GM12892 (cell line): ENCODE results near the gene LRRFIP2.

Source experiments
- POLR2A ChIP-seq: IDR thresholded peaks from 2 replicates; pipeline ENCODE4 v1.6.1; 2011; ENCODE audit warnings: low read depth, low read length, control low read depth
- POLR2AphosphoS5 ChIP-seq: IDR thresholded peaks from 2 replicates; pipeline ENCODE4 v1.6.1; 2011; ENCODE audit warnings: low read depth, low read length, control low read depth

GRCh38 chr3:37098884-37099283, 75.5 kb downstream of the LRRFIP2 start:
- TF ChIP-seq POLR2A (no peak), POLR2AphosphoS5 (no peak)
